IMR-90 (cell line): ENCODE data around the gene EIF3A. TPM values are rescaled to one million over a fixed set of nuclear protein-coding genes. Genes with fewer than 3 reads are reported as not detected.

Source experiments
- ATAC-seq: fragments of 200-7000 bp; cut with Tn5 transposase; 2 replicates; pipeline ENCODE4 v1.9.1; 2020; ENCODE audit warnings: low read depth, mild to moderate bottlenecking, moderate library complexity
- BruUV-seq: library from RNA; stranded (reverse); fragments of 400-500 nt; replicated peaks from 2 replicates; lab custom pipeline; 2021; lab: Mats Ljungman, UMichigan
- CTCF ChIA-PET: fragments of 300-600 bp; formaldehyde crosslinking; extraction: SDS; loops from one replicate; lab custom pipeline; 2021; ENCODE audit warnings: antibody characterized with exemption; lab: Yijun Ruan, JAX
- POLR2A ChIA-PET: fragments of 300-600 bp; sonication (Branson Sonifier 250); formaldehyde crosslinking; loops from one replicate; lab custom pipeline; 2022; ENCODE audit warnings: antibody characterized with exemption; ENCODE audit not compliant: unreplicated experiment; lab: Charles Lee
- DNase-seq: peaks from one replicate; pipeline ENCODE4 v3.0.0; 2013
- H2AFZ ChIP-seq: replicated peaks from 2 replicates; pipeline ENCODE3; 2013; ENCODE audit warnings: low read length, mild to moderate bottlenecking; ENCODE audit not compliant: poor library complexity
- H2AK5ac ChIP-seq: 2 replicates; pipeline ENCODE4 v1.6.1; 2013; ENCODE audit warnings: low read depth, low read length, inconsistent platforms
- H2AK9ac ChIP-seq: replicated peaks from 2 replicates; pipeline ENCODE3; 2013; ENCODE audit warnings: mild to moderate bottlenecking, low read depth, low read length, moderate library complexity; ENCODE audit not compliant: poor library complexity
- H2BK120ac ChIP-seq: 2 replicates; pipeline ENCODE4 v1.6.1; 2013; ENCODE audit warnings: low read depth, low read length, inconsistent platforms
- H2BK15ac ChIP-seq: 3 replicates; pipeline ENCODE4 v1.6.1; 2013; ENCODE audit warnings: low read depth, low read length, inconsistent platforms
- H2BK20ac ChIP-seq: 2 replicates; pipeline ENCODE4 v1.6.1; 2013; ENCODE audit warnings: low read depth, mild to moderate bottlenecking, inconsistent platforms, low read length, moderate library complexity
- H2BK5ac ChIP-seq: 2 replicates; pipeline ENCODE4 v1.6.1; 2013; ENCODE audit warnings: mild to moderate bottlenecking, low read depth, low read length, inconsistent platforms; ENCODE audit not compliant: poor library complexity, severe bottlenecking
- H3K14ac ChIP-seq: replicated peaks from 2 replicates; pipeline ENCODE4 v1.6.1; 2013; ENCODE audit warnings: low read depth, low read length, inconsistent platforms
- H3K18ac ChIP-seq: 2 replicates; pipeline ENCODE4 v1.6.1; 2013; ENCODE audit warnings: low read depth, low read length, control low read depth
- H3K23ac ChIP-seq: 2 replicates; pipeline ENCODE4 v1.6.1; 2013; ENCODE audit warnings: low read depth, low read length, inconsistent platforms
- H3K27ac ChIP-seq: 2 replicates; pipeline ENCODE4 v1.5.1; 2013; ENCODE audit warnings: mild to moderate bottlenecking, control low read depth, low read length; ENCODE audit not compliant: insufficient read depth
- H3K27me3 ChIP-seq: 2 replicates; pipeline ENCODE4 v1.6.1; 2013; ENCODE audit warnings: low read length; ENCODE audit not compliant: control insufficient read depth, insufficient read depth
- H3K36me3 ChIP-seq: 2 replicates; pipeline ENCODE4 v1.6.1; 2013; ENCODE audit warnings: low read length, mixed read lengths; ENCODE audit not compliant: control insufficient read depth, insufficient read depth
- H3K4ac ChIP-seq: 2 replicates; pipeline ENCODE4 v1.6.1; 2013; ENCODE audit warnings: low read depth, low read length, inconsistent platforms
- H3K4me1 ChIP-seq: 2 replicates; pipeline ENCODE4 v1.6.1; 2013; ENCODE audit warnings: low read length, mixed read lengths; ENCODE audit not compliant: control insufficient read depth, insufficient read depth
- H3K4me2 ChIP-seq: 2 replicates; pipeline ENCODE4 v1.6.1; 2013; ENCODE audit warnings: low read depth, mild to moderate bottlenecking, control low read depth, low read length, moderate library complexity
- H3K4me3 ChIP-seq: 2 replicates; pipeline ENCODE4 v1.5.1; 2013; ENCODE audit warnings: low read depth, mild to moderate bottlenecking, control low read depth, low read length, moderate library complexity; ENCODE audit not compliant: insufficient read depth
- H3K56ac ChIP-seq: 2 replicates; pipeline ENCODE4 v1.6.1; 2013; ENCODE audit warnings: low read length, inconsistent platforms; ENCODE audit not compliant: insufficient read depth; ENCODE audit errors: extremely low read depth
- H3K79me1 ChIP-seq, 2 experiments: 2 replicates each; pipeline ENCODE4 v1.6.1; 2013; ENCODE audit warnings: low read length in 2 of 2, inconsistent platforms in 1 of 2, low read depth in 1 of 2
- H3K9ac ChIP-seq: 2 replicates; pipeline ENCODE4 v1.6.1; 2013; ENCODE audit warnings: low read depth, low read length, control low read depth
- H3K9me1 ChIP-seq: 2 replicates; pipeline ENCODE4 v1.6.1; 2013; ENCODE audit warnings: low read length, inconsistent platforms; ENCODE audit not compliant: insufficient read depth
- H3K9me3 ChIP-seq: 2 replicates; pipeline ENCODE4 v1.6.1; 2013; ENCODE audit warnings: low read length; ENCODE audit not compliant: control insufficient read depth, insufficient read depth
- H4K20me1 ChIP-seq: 2 replicates; pipeline ENCODE4 v1.6.1; 2013; ENCODE audit warnings: low read length, inconsistent platforms; ENCODE audit not compliant: insufficient read depth
- H4K5ac ChIP-seq: 2 replicates; pipeline ENCODE4 v1.6.1; 2013; ENCODE audit warnings: mild to moderate bottlenecking, low read depth, low read length, control low read depth
- H4K8ac ChIP-seq, 2 experiments: 2 replicates each; pipeline ENCODE4 v1.6.1; 2013; ENCODE audit warnings: low read depth in 2 of 2, low read length in 2 of 2, control low read depth in 1 of 2, inconsistent platforms in 1 of 2
- H4K91ac ChIP-seq: 2 replicates; pipeline ENCODE4 v1.6.1; 2013; ENCODE audit warnings: low read depth, low read length, inconsistent platforms; ENCODE audit not compliant: insufficient read depth
- BHLHE40 ChIP-seq: fragments of 150-350 bp; IDR thresholded peaks from 2 replicates; pipeline ENCODE4 v1.6.1; 2016; ENCODE audit warnings: mild to moderate bottlenecking, low read depth, low read length
- CEBPB ChIP-seq: IDR thresholded peaks from 2 replicates; pipeline ENCODE4 v1.6.1; 2012; ENCODE audit warnings: low read depth, low read length, improper control_type of control experiment
- CHD1 ChIP-seq: IDR thresholded peaks from 2 replicates; pipeline ENCODE4 v1.6.1; 2012; ENCODE audit warnings: low read depth, low read length, improper control_type of control experiment
- FOS ChIP-seq: fragments of 150-350 bp; IDR thresholded peaks from 2 replicates; pipeline ENCODE4 v1.6.1; 2016; ENCODE audit warnings: low read depth, low read length
- MAFK ChIP-seq: IDR thresholded peaks from 2 replicates; pipeline ENCODE4 v1.6.1; 2012; ENCODE audit warnings: low read depth, low read length, improper control_type of control experiment
- MAZ ChIP-seq: IDR thresholded peaks from 2 replicates; pipeline ENCODE4 v1.6.1; 2012; ENCODE audit warnings: low read depth, mild to moderate bottlenecking, low read length, improper control_type of control experiment, moderate library complexity, borderline replicate concordance
- MXI1 ChIP-seq: IDR thresholded peaks from 2 replicates; pipeline ENCODE4 v1.6.1; 2012; ENCODE audit warnings: low read depth, mild to moderate bottlenecking, low read length, moderate library complexity, borderline replicate concordance
- NFE2L2 ChIP-seq: fragments of 150-350 bp; IDR thresholded peaks from 2 replicates; pipeline ENCODE4 v1.6.1; 2016; ENCODE audit warnings: low read depth, mild to moderate bottlenecking, low read length
- POLR2A ChIP-seq: IDR thresholded peaks from 2 replicates; pipeline ENCODE4 v1.6.1; 2012; ENCODE audit warnings: mild to moderate bottlenecking, low read depth, low read length
- RAD21 ChIP-seq: IDR thresholded peaks from 2 replicates; pipeline ENCODE4 v1.6.1; 2012; ENCODE audit warnings: low read length, improper control_type of control experiment
- RCOR1 ChIP-seq: IDR thresholded peaks from 2 replicates; pipeline ENCODE4 v1.6.1; 2012; ENCODE audit warnings: mild to moderate bottlenecking, low read length, improper control_type of control experiment; ENCODE audit not compliant: insufficient replicate concordance
- RFX5 ChIP-seq: IDR thresholded peaks from 2 replicates; pipeline ENCODE4 v1.8.0; 2012; ENCODE audit warnings: low read depth, mild to moderate bottlenecking, low read length, moderate library complexity
- SMC3 ChIP-seq: fragments of 150-350 bp; IDR thresholded peaks from 2 replicates; pipeline ENCODE4 v1.6.1; 2016; ENCODE audit warnings: low read depth, mild to moderate bottlenecking, antibody characterized with exemption, low read length, moderate library complexity
- WGBS, 2 experiments: methylation state at CpG; one replicate each; pipeline versions ENCODE4 v1.1.5 to v1.1.7; 2013; ENCODE audit warnings: missing lambda C conversion rate in 2 of 2; ENCODE audit not compliant: insufficient read length in 1 of 2; ENCODE audit errors: extremely low coverage in 2 of 2; 5-methylcytosine and 5-hydroxymethylcytosine counted together
- dilution Hi-C: fragments of 300-500 bp; cut with HindIII; formaldehyde crosslinking; loops from one replicate; pipeline ENCODE4 v1.14.3; 2018; ENCODE audit warnings: low sequenced_read_pairs; ENCODE audit not compliant: unreplicated experiment
- in situ Hi-C: fragments of 300-500 bp; cut with MboI; formaldehyde crosslinking; loops from 3 replicates; pipeline ENCODE4 v1.14.3; 2019; ENCODE audit warnings: low sequenced_read_pairs, inconsistent platforms, mixed read lengths
- intact Hi-C: fragments of 100-400 bp; cut with micrococcal nuclease; formaldehyde crosslinking; loops from 2 replicates; pipeline ENCODE4 v1.10.0; 2022
- polyA plus RNA-seq, 3 experiments: library from polyadenylated mRNA; depleted of rRNA; stranded (reverse); fragments of >200 nt; gene quantifications; 2 replicates each; pipeline ENCODE4 v1.2.3, GENCODE V29; 2012; ENCODE audit warnings: low replicate concordance in 1 of 3
- total RNA-seq: library from RNA; depleted of rRNA; stranded (reverse); fragments of >200 nt; gene quantifications from 2 replicates; pipeline ENCODE4 v1.2.3, GENCODE V29; 2012
- TF ChIP-seq, protein P1 (sequence below): conservative IDR thresholded peaks from 2 replicates; pipeline ENCODE4 v1.5.1; 2012; ENCODE audit warnings: mild to moderate bottlenecking, low read depth, low read length, improper control_type of control experiment
- TF ChIP-seq, protein P2 (sequence below): fragments of 150-350 bp; IDR thresholded peaks from 2 replicates; pipeline ENCODE4 v1.6.1; 2016; ENCODE audit warnings: low read depth, mild to moderate bottlenecking, low read length, moderate library complexity, borderline replicate concordance
- TF ChIP-seq, protein P3 (sequence below): fragments of 150-350 bp; IDR thresholded peaks from 2 replicates; pipeline ENCODE4 v1.6.1; 2017; ENCODE audit warnings: mild to moderate bottlenecking, antibody characterized with exemption, low read length, low read depth

EIF3A gene
- total and polyA plus RNA-seq, 2 of the 4 experiments (the other 2 are of a cell fraction): 49.6 to 145 TPM

DNA sequence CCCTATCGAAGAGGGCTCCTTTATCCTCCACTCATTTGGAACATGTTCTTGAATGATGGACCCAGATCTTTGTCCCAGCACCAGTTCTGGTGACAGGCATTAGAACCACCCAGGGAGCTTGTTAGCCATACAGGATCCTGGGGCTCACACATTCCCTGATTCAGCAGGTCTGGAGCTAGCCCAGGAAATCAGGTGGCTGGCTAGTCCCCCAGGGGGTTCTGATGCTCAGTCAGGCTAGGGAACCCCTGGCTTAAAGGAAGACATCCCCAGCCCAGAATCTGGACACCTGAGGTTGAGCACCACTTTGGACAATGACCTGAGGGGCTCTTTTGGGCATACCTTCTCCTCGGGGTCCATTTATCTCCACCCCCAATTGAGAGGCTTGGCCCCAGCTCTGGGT is 88.1 kb downstream of the EIF3A start:
- Histone ChIP-seq H2AK5ac (no peak overlapping the region), H3K56ac (no peak overlapping the region), H4K5ac (no peak overlapping the region), H3K9me1 (no peaks in the 10 kb centered on the region), H4K91ac (no peak overlapping the region), H4K20me1 (no peaks in the 10 kb centered on the region), H2BK15ac (no peak overlapping the region), H4K8ac (no peak overlapping the region), H3K4me1 (no peaks in the 10 kb centered on the region), H2AK9ac (no peak overlapping the region), H3K36me3 (no peaks in the 10 kb centered on the region), H3K9ac (no peak overlapping the region), H2AFZ (no peak overlapping the region), H2BK5ac (no peak overlapping the region), H3K4me3 (no peak overlapping the region), H2BK20ac (no peak overlapping the region), H3K4me2 (no peak overlapping the region), H3K18ac (no peak overlapping the region), H3K27ac (no peak overlapping the region), H3K14ac (no peak overlapping the region), H3K9me3 (peaks cover 3% of the 10 kb centered on the region; the same call in 1 of the 2 replicates), H3K4ac (no peak overlapping the region), H3K23ac (no peak overlapping the region), H3K27me3 (peaks cover 32% of the 10 kb centered on the region), H2BK120ac (no peak overlapping the region), H3K79me1 (no peaks in the 10 kb centered on the region)
- ATAC-seq (no peak), DNase-seq (no peak)
- WGBS, 2 experiments: no CpG with 5 or more reads among the region's 2 CpGs
- dilution Hi-C loops (no loop called here), in situ Hi-C loops (no loop called here), intact Hi-C loops (no loop called here)
- CTCF ChIA-PET: no interaction called here
- TF ChIP-seq MXI1 (no peak), RFX5 (no peak), SMC3 (no peak), RAD21 (no peak), CEBPB (no peak), BHLHE40 (no peak), CHD1 (no peak), NFE2L2 (no peak), MAFK (no peak), RCOR1 (no peak), MAZ (no peak), POLR2A (no peak), FOS (no peak)
- TF ChIP-seq, protein P1, sequence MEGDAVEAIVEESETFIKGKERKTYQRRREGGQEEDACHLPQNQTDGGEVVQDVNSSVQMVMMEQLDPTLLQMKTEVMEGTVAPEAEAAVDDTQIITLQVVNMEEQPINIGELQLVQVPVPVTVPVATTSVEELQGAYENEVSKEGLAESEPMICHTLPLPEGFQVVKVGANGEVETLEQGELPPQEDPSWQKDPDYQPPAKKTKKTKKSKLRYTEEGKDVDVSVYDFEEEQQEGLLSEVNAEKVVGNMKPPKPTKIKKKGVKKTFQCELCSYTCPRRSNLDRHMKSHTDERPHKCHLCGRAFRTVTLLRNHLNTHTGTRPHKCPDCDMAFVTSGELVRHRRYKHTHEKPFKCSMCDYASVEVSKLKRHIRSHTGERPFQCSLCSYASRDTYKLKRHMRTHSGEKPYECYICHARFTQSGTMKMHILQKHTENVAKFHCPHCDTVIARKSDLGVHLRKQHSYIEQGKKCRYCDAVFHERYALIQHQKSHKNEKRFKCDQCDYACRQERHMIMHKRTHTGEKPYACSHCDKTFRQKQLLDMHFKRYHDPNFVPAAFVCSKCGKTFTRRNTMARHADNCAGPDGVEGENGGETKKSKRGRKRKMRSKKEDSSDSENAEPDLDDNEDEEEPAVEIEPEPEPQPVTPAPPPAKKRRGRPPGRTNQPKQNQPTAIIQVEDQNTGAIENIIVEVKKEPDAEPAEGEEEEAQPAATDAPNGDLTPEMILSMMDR: no peak
- TF ChIP-seq, protein P2, sequence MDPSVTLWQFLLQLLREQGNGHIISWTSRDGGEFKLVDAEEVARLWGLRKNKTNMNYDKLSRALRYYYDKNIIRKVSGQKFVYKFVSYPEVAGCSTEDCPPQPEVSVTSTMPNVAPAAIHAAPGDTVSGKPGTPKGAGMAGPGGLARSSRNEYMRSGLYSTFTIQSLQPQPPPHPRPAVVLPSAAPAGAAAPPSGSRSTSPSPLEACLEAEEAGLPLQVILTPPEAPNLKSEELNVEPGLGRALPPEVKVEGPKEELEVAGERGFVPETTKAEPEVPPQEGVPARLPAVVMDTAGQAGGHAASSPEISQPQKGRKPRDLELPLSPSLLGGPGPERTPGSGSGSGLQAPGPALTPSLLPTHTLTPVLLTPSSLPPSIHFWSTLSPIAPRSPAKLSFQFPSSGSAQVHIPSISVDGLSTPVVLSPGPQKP: no peak
- TF ChIP-seq, protein P3, sequence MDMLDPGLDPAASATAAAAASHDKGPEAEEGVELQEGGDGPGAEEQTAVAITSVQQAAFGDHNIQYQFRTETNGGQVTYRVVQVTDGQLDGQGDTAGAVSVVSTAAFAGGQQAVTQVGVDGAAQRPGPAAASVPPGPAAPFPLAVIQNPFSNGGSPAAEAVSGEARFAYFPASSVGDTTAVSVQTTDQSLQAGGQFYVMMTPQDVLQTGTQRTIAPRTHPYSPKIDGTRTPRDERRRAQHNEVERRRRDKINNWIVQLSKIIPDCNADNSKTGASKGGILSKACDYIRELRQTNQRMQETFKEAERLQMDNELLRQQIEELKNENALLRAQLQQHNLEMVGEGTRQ: no peak
- POLR2A ChIA-PET: no interaction called here
- BruUV-seq: no TSS peak
